GM18951 (cell line): ENCODE data around the gene KCNH4.
"Not testable (repeated sequence)": the region's sequence is repeated elsewhere in the genome, so short reads cannot be mapped to it uniquely, and the experiment has no call there.

Experiments
- POLR2A ChIP-seq: IDR thresholded peaks from 4 replicates; pipeline ENCODE4 v1.6.1; 2011; ENCODE audit warnings: mild to moderate bottlenecking; ENCODE audit not compliant: insufficient read length, insufficient read depth; ENCODE audit errors: extremely low read depth
- in situ Hi-C: fragments of 300-500 bp; cut with MboI; formaldehyde crosslinking; loops from one replicate; pipeline ENCODE4 v1.12.0; 2022; ENCODE audit warnings: low sequenced_read_pairs, mixed read lengths, inconsistent platforms; ENCODE audit not compliant: unreplicated experiment

The KCNH4 gene

DNA sequence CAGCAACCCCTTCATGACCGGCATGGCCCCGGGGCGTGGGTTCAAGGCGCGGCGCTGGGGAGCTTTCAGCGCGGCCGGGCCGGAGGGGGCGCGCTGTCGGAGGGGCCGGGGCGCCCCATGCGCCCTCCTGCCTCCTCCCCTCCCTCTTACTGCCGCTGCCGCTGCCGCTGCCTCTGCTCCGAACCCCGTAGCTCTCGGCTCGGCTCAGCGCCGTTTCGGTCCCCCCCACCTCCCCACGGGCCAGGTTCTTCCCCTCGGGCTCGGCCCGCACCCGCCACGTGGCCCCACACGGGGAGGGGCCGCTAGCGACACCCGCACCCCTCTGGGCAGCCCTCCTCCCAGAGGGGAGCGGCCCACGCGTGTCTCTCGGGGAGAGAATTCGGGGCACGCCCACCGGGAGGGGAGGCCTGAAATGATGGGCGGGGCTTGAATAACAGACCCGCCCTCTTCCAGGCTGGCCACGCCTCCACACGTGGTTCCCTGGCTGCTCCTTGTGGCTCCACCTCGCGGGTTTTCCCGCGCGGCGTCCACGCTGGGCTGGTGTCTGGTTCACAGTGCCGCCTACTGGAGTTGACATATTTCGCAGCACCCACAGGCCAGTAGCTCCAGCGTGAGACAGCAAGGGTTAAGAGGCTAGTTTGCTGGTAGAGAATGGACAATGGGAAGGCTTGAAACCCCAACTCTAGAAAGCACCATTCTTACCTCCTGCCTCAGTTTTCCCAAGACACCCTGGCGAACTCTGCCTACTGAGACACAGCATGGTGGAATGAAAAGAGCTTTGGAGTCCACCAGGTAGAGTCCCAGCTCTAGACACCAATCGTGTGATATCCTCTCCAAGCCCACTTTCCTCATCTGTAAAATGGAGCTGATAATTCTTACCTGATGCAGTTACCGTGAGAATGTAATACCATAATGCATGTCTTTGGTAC is at the start of gene KCNH4:
Gene KCNH4 (minus strand): TSS at position 221 of the 929 bp plus-strand sequence. CDS start 197 bp downstream, at position 24.
- TF ChIP-seq POLR2A = no peak
- in situ Hi-C loops = no loop called here

- TF ChIP-seq POLR2A = no peak
- in situ Hi-C loops = no loop called here
Observed at GRCh38 chr17:42230225-42230624, 49.3 kb upstream of the KCNH4 start.

DNA sequence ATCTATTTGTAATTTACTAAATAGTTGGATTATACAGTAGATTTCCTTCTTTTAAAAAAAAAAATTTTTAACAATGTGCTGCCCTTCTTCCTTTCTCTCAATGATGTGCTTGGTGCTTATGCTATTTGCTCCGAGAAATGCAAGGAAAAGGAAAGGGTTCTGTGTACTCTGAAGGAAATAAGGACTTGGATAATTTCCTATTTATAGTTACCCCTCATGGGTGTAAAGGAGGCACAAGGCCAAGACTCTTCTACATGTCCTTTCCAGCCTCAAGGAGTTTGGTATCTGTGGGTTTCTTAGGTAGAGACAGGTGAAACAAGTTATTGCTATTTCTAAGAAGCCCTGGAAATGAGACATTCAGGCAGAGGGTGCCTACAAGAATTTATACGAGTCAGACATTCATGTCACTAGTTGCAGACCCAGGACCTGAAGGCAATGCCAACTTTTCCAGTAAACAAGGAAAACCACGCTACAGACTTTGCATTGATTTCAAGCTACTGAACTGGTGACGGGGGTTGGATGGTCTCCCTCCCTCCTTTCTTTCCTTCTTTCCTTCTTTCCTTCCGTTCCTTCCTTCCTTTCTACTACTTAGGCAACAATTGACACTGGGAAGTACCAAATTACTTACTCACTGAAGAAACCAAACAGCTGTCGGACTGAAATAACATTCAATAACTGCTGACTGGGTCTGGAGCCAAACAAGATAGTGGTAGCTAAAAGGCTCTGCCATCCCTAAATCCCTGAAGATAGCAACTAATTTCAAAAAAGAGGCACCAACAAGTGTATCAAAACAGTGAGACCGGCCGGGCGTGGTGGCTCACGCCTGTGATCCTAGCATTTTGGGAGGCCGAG is 47.1 kb upstream of the KCNH4 start:
- no peak for TF ChIP-seq POLR2A
- in situ Hi-C loops = no loop called here

- in situ Hi-C loops = no loop called here
- TF ChIP-seq POLR2A = no peak
Observed at GRCh38 chr17:42225646-42226045, 44.7 kb upstream of the KCNH4 start.

DNA sequence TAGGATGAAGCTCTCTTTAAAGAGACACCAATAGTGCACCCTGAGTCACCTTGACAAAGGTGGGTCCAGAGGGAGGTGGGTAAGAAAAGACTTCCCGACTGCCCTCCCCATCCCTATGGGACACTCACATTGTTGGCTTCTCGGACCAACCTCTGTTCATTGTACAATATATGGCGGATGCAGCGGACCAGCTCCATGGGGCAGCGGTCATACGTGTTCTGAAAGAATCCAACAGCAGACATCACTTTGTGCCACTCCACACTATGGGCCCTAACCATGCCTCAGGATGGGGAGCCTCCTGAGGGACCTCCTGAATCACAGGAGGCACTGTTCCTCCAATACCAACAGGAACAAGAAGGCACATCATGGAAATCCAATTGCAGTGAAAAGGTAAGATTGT is 43.7 kb upstream of the KCNH4 start:
- in situ Hi-C loops = no loop called here
- no peak for TF ChIP-seq POLR2A

- in situ Hi-C loops = no loop called here
- TF ChIP-seq POLR2A = no peak
Observed at GRCh38 chr17:42221886-42222745, 41.2 kb upstream of the KCNH4 start.

DNA sequence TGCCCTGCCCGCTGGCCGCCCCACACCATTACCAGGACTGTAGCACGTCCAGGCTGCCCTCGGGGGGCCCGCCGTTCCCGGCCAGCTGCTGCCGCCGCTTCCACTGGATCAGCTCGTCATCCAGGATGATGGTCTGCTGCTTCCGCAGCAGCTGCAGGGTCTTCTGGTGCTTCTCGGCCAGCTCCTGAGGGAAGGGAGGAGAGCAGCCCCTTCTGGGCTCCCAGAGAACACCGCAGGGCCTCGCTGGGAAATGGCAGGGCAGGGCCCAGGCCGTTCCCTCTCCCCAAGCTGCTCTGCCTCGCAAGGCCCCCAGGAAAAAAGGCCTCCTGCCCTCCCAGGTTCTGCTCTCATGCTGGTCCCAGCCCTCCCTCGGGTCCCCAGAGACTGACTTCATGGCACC is 38.3 kb upstream of the KCNH4 start:
- in situ Hi-C loops = not testable (repeated sequence)

GRCh38 chr17:42214156-42214555 is 33.2 kb upstream of the KCNH4 start:
- no peak for TF ChIP-seq POLR2A
- in situ Hi-C loops = no loop called here

DNA sequence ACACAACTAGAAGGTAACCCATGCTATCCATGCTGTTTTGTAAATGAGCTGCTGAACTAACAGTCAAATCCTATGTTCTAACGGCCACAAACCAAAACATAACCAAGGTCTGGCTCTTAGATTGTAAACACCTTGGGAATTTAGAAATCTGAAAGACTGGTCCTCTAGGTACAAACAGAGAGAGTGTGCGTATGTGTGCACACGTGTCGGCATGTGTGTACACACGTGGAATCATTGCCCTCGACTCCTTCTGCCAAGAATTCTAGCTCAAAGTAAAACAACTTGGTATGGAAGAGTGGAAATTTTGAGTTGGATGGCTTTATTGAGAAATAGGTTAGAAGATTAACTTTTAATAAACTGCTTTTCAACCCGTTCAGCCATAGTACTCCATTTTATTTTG is 31.4 kb upstream of the KCNH4 start:
- in situ Hi-C loops = no loop called here
- no peak for TF ChIP-seq POLR2A

DNA sequence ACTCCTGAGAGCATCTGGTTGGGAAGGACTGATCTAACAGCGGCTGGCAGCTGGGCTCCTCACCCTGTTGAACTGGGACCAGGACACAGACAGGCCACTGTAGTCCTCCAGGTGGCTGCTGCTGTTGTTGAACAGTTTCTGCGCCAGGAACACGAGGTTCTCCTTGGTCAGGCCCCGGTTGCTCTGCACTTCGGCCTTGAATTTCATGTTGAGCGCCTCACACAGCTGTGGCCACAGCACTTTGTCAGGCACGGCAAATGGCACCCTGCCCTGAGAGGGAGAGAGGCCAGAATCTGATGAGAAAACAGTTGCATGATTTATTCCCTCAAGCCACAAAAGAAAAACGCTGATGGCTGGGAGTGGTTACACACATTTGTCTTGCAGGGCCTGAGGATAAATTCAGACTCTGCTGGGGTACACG is 31.0 kb upstream of the KCNH4 start:
- in situ Hi-C loops = not testable (repeated sequence)

DNA sequence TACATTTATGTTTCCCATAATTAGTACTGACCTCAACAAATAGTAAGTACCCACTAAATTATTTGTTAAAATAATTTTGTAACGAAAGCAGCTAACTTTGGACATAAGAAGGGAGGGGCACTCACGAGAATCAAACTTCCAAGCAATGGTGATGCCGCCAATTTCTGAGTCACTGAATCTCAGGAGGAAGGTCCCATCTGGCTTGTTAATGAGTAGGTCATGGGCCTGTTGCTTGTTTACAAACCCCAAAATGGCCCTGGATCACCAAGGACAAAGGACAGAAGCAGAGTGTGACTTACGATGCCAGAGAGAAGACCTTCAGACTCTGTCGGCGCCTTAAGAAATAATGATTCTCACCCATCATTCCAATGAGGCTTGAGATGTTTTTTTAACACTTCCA is 29.1 kb upstream of the KCNH4 start:
- in situ Hi-C loops = no loop called here
- TF ChIP-seq POLR2A = no peak

DNA sequence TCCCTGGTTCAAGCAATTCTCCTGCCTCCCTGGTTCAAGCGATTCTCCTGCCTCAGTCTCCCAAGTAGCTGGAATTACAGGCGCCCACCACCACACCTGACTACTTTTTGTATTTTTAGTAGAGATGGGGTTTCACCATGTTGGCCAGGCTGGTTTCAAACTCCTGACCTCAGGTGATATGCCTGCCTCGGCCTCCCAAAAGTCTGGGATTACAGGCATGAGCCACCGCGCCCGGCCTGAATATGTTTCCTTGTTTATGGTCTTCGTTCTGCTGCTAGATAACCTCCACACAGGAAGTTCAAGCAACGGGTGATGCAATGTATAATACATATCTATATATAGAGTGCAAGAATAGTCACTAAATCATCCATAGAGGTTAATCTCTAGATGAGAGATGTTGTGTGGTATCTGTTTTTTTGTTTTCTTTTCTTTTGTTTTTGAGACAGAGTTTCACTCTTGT is 25.2 kb upstream of the KCNH4 start:
- in situ Hi-C loops = not testable (repeated sequence)

GRCh38 chr17:42203354-42203753 is 22.4 kb upstream of the KCNH4 start:
- TF ChIP-seq POLR2A = no peak
- in situ Hi-C loops = no loop called here
